ENCODE measurements around the gene SLC16A8.

DNA sequence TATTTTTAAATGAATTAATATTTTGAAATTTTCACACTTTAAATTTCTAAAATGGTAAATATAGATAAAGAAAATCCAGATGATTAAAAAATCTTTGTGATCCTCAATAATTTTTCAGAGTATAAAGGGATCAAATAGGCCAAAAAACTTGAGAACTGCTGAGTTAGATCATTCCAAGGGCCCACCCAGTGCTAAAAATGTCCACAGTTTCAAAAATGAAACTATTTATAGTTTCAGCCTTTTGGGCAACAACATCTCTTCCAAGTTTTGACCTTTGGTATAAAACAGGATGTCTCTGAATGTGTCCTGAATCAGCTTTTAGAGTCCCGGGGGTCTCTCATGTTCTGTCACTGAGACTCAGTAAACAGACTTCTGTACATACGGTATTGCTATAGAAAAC is 47.4 kb upstream of the SLC16A8 start:
- TF ChIP-seq ZNF8 (CRISPR knock-in tag; IDR thresholded peaks at IDR 0.05): no peak
- TF ChIP-seq TOX (CRISPR knock-in tag; IDR thresholded peaks at IDR 0.05; ENCODE audit: borderline replicate concordance): no peak
- no peak for TF ChIP-seq ZFP30 (CRISPR knock-in tag; IDR thresholded peaks at IDR 0.05)
